ENCODE measurements around the gene USP17L27. TPM values are rescaled to one million over a fixed set of nuclear protein-coding genes. Genes with fewer than 3 reads are reported as not detected.
"Not testable (repeated sequence)": the region's sequence is repeated elsewhere in the genome, so short reads cannot be mapped to it uniquely, and the experiment has no call there.

USP17L27 gene, protein sequence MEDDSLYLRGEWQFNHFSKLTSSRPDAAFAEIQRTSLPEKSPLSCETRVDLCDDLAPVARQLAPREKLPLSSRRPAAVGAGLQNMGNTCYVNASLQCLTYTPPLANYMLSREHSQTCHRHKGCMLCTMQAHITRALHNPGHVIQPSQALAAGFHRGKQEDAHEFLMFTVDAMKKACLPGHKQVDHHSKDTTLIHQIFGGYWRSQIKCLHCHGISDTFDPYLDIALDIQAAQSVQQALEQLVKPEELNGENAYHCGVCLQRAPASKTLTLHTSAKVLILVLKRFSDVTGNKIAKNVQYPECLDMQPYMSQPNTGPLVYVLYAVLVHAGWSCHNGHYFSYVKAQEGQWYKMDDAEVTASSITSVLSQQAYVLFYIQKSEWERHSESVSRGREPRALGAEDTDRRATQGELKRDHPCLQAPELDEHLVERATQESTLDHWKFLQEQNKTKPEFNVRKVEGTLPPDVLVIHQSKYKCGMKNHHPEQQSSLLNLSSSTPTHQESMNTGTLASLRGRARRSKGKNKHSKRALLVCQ
- total RNA-seq, result not detected

DNA sequence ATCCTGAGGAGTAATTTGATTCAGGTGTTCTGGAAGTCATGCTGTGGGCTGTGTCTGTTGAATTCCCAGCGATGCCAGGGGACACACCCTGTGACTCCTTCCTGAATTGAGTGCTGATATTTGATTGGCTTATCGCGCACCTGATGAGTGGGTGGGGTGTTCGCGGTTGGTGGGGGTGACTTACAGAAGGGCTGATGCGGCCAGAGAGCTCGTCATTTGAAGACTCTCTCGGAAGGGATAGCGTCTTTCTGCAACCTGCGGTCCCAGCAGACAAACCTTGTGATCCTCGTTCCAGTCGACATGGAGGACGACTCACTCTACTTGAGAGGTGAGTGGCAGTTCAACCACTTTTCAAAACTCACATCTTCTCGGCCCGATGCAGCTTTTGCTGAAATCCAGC lies at the start of gene USP17L27:
TSS of gene USP17L27 (plus strand) at position 301 of the 400 bp plus-strand sequence. CDS start at position 301, 0 bp downstream.
- intact Hi-C loops (cut with DNase I); H3K27me3 ChIP-seq; H3K36me3 ChIP-seq; H3K4me1 ChIP-seq; H3K4me3 ChIP-seq; H3K9me3 ChIP-seq; DNase-seq (ENCODE audit: extremely low spot score in 2 of 2); H3K27ac ChIP-seq: not testable (repeated sequence)

DNA sequence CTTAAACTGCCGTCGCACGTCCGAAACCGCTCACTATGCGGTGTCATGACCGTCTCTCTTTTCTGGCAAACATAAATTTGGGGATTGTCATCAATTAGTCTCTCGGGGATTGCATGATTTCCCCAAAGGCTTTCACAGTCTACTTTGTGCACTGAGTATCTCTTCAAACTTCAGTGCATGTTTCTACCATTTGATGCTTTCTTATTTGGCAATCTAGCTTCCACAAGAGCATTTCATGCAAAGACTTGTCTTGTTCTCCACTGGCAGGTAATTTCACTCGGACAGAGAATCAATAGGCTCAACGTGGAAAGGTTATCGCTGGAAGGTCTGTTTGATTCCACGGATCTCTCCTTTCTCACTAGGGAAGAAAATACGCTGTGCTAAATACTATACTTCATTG lies 19.8 kb upstream of the USP17L27 start:
- H3K4me1 ChIP-seq; intact Hi-C loops (cut with DNase I); H3K4me3 ChIP-seq; H3K27me3 ChIP-seq; H3K9me3 ChIP-seq; H3K36me3 ChIP-seq; DNase-seq (ENCODE audit: extremely low spot score in 2 of 2); H3K27ac ChIP-seq: not testable (repeated sequence)

DNA sequence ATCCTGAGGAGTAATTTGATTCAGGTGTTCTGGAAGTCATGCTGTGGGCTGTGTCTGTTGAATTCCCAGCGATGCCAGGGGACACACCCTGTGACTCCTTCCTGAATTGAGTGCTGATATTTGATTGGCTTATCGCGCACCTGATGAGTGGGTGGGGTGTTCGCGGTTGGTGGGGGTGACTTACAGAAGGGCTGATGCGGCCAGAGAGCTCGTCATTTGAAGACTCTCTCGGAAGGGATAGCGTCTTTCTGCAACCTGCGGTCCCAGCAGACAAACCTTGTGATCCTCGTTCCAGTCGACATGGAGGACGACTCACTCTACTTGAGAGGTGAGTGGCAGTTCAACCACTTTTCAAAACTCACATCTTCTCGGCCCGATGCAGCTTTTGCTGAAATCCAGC lies 19.1 kb upstream of the USP17L27 start, which contains the start of gene USP17L24:
TSS of gene USP17L24 (plus strand) at position 301 of the 400 bp plus-strand sequence. CDS start at position 301, 0 bp downstream.
- H3K4me1 ChIP-seq; H3K27ac ChIP-seq; H3K36me3 ChIP-seq; H3K4me3 ChIP-seq; DNase-seq (ENCODE audit: extremely low spot score in 2 of 2); H3K9me3 ChIP-seq; intact Hi-C loops (cut with DNase I); H3K27me3 ChIP-seq: not testable (repeated sequence)

DNA sequence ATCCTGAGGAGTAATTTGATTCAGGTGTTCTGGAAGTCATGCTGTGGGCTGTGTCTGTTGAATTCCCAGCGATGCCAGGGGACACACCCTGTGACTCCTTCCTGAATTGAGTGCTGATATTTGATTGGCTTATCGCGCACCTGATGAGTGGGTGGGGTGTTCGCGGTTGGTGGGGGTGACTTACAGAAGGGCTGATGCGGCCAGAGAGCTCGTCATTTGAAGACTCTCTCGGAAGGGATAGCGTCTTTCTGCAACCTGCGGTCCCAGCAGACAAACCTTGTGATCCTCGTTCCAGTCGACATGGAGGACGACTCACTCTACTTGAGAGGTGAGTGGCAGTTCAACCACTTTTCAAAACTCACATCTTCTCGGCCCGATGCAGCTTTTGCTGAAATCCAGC lies 14.3 kb upstream of the USP17L27 start, which contains the start of gene USP17L25:
TSS of gene USP17L25 (plus strand) at position 301 of the 400 bp plus-strand sequence. CDS start at position 301, 0 bp downstream.
- H3K27me3 ChIP-seq; H3K36me3 ChIP-seq; H3K4me3 ChIP-seq; H3K4me1 ChIP-seq; H3K27ac ChIP-seq; DNase-seq (ENCODE audit: extremely low spot score in 2 of 2); H3K9me3 ChIP-seq; intact Hi-C loops (cut with DNase I): not testable (repeated sequence)

DNA sequence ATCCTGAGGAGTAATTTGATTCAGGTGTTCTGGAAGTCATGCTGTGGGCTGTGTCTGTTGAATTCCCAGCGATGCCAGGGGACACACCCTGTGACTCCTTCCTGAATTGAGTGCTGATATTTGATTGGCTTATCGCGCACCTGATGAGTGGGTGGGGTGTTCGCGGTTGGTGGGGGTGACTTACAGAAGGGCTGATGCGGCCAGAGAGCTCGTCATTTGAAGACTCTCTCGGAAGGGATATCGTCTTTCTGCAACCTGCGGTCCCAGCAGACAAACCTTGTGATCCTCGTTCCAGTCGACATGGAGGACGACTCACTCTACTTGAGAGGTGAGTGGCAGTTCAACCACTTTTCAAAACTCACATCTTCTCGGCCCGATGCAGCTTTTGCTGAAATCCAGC lies 9.6 kb upstream of the USP17L27 start, which contains the start of gene USP17L26:
TSS of gene USP17L26 (plus strand) at position 301 of the 400 bp plus-strand sequence. CDS start at position 301, 0 bp downstream.
- H3K27ac ChIP-seq; H3K27me3 ChIP-seq; H3K36me3 ChIP-seq; H3K9me3 ChIP-seq; H3K4me3 ChIP-seq; H3K4me1 ChIP-seq; intact Hi-C loops (cut with DNase I); DNase-seq (ENCODE audit: extremely low spot score in 2 of 2): not testable (repeated sequence)

DNA sequence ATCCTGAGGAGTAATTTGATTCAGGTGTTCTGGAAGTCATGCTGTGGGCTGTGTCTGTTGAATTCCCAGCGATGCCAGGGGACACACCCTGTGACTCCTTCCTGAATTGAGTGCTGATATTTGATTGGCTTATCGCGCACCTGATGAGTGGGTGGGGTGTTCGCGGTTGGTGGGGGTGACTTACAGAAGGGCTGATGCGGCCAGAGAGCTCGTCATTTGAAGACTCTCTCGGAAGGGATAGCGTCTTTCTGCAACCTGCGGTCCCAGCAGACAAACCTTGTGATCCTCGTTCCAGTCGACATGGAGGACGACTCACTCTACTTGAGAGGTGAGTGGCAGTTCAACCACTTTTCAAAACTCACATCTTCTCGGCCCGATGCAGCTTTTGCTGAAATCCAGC lies 4.8 kb upstream of the USP17L27 start, which contains the start of gene USP17L5:
TSS of gene USP17L5 (plus strand) at position 301 of the 400 bp plus-strand sequence. CDS start at position 301, 0 bp downstream.
- H3K27ac ChIP-seq; H3K4me3 ChIP-seq; H3K36me3 ChIP-seq; H3K9me3 ChIP-seq; intact Hi-C loops (cut with DNase I); H3K4me1 ChIP-seq; H3K27me3 ChIP-seq; DNase-seq (ENCODE audit: extremely low spot score in 2 of 2): not testable (repeated sequence)

DNA sequence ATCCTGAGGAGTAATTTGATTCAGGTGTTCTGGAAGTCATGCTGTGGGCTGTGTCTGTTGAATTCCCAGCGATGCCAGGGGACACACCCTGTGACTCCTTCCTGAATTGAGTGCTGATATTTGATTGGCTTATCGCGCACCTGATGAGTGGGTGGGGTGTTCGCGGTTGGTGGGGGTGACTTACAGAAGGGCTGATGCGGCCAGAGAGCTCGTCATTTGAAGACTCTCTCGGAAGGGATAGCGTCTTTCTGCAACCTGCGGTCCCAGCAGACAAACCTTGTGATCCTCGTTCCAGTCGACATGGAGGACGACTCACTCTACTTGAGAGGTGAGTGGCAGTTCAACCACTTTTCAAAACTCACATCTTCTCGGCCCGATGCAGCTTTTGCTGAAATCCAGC lies 4.6 kb downstream of the USP17L27 start, which contains the start of gene USP17L28:
TSS of gene USP17L28 (plus strand) at position 301 of the 400 bp plus-strand sequence. CDS start at position 301, 0 bp downstream.
- H3K27ac ChIP-seq; H3K9me3 ChIP-seq; H3K27me3 ChIP-seq; H3K36me3 ChIP-seq; intact Hi-C loops (cut with DNase I); H3K4me3 ChIP-seq; DNase-seq (ENCODE audit: extremely low spot score in 2 of 2); H3K4me1 ChIP-seq: not testable (repeated sequence)

DNA sequence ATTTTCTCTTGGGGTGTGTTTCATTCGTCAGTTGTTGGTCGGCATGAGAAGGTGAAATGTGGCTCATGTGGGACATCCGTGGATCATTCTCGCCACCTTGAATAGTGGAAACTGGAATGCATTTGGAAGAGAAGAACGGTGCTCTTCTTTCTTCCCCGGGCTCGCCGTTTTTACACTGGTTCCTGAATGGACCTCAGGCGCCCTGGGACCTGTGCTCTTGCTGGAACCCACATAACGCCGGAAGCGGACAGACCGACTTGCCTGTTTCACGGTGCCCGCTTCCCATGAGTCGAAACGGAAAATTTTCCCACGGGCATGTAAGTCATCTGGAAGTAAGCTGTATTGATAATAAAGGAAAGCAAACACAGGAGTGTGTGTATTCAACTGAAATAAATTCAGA lies 6.9 kb downstream of the USP17L27 start:
- H3K27me3 ChIP-seq; H3K4me3 ChIP-seq; DNase-seq (ENCODE audit: extremely low spot score in 2 of 2); H3K27ac ChIP-seq; H3K9me3 ChIP-seq; intact Hi-C loops (cut with DNase I); H3K4me1 ChIP-seq; H3K36me3 ChIP-seq: not testable (repeated sequence)

DNA sequence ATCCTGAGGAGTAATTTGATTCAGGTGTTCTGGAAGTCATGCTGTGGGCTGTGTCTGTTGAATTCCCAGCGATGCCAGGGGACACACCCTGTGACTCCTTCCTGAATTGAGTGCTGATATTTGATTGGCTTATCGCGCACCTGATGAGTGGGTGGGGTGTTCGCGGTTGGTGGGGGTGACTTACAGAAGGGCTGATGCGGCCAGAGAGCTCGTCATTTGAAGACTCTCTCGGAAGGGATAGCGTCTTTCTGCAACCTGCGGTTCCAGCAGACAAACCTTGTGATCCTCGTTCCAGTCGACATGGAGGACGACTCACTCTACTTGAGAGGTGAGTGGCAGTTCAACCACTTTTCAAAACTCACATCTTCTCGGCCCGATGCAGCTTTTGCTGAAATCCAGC lies 9.4 kb downstream of the USP17L27 start, which contains the start of gene USP17L29:
TSS of gene USP17L29 (plus strand) at position 301 of the 400 bp plus-strand sequence. CDS start at position 301, 0 bp downstream.
- H3K36me3 ChIP-seq; H3K4me1 ChIP-seq; H3K27ac ChIP-seq; H3K4me3 ChIP-seq; DNase-seq (ENCODE audit: extremely low spot score in 2 of 2); H3K9me3 ChIP-seq; intact Hi-C loops (cut with DNase I); H3K27me3 ChIP-seq: not testable (repeated sequence)

DNA sequence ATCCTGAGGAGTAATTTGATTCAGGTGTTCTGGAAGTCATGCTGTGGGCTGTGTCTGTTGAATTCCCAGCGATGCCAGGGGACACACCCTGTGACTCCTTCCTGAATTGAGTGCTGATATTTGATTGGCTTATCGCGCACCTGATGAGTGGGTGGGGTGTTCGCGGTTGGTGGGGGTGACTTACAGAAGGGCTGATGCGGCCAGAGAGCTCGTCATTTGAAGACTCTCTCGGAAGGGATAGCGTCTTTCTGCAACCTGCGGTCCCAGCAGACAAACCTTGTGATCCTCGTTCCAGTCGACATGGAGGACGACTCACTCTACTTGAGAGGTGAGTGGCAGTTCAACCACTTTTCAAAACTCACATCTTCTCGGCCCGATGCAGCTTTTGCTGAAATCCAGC lies 18.9 kb downstream of the USP17L27 start, which contains the start of gene USP17L30:
TSS of gene USP17L30 (plus strand) at position 301 of the 400 bp plus-strand sequence. CDS start at position 301, 0 bp downstream.
- H3K4me1 ChIP-seq; intact Hi-C loops (cut with DNase I); H3K36me3 ChIP-seq; H3K4me3 ChIP-seq; H3K27me3 ChIP-seq; H3K27ac ChIP-seq; DNase-seq (ENCODE audit: extremely low spot score in 2 of 2); H3K9me3 ChIP-seq: not testable (repeated sequence)

DNA sequence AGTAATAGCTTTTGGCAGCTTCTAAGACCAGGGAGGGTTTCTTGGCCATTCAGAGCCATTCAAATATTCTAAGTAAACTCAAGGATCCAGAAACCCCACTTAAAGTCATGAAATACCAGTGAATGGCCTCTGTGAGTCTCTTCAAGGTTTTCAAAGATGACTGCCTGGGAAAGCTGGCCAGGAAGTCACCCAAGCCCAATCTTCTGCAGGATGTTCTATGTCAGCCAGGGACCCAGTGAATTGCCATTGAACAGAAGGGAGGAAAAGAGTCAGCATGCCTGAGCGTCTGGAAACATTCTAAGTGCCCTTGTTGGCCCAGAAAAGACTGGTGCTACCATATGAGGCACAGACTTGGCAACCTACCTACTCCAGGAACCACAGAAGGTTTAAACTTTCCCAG lies 35.9 kb downstream of the USP17L27 start:
- intact Hi-C loops (cut with DNase I); H3K27ac ChIP-seq; H3K9me3 ChIP-seq; H3K27me3 ChIP-seq; H3K4me3 ChIP-seq; H3K4me1 ChIP-seq; DNase-seq (ENCODE audit: extremely low spot score in 2 of 2); H3K36me3 ChIP-seq: not testable (repeated sequence)

Measured in vagina (tissue), 2 donors.